DMS 273 treated with DMSO at 0.1 percent for 48 hours (cell line): Measurements from ENCODE around the gene C1QTNF12.

Experiments
- DNase-seq: peaks from one replicate; lab custom pipeline; 2025; lab: John Stamatoyannopoulos, UW

The C1QTNF12 gene

GRCh38 chr1:1240822-1241587 lies 5.5 kb downstream of the C1QTNF12 start:
- DNase-seq: no peak

- no peak for DNase-seq
Measured at GRCh38 chr1:1240348-1240732, 6.2 kb downstream of the C1QTNF12 start.

- DNase-seq: no peak
Measured at GRCh38 chr1:1239614-1240347, 6.7 kb downstream of the C1QTNF12 start.

- no peak for DNase-seq
Measured at GRCh38 chr1:1239227-1239613, 7.3 kb downstream of the C1QTNF12 start.

GRCh38 chr1:1238702-1239178 lies 7.8 kb downstream of the C1QTNF12 start:
- no peak for DNase-seq

- no peak for DNase-seq
Measured at GRCh38 chr1:1237874-1238701, 8.4 kb downstream of the C1QTNF12 start.

- no peak for DNase-seq
Measured at GRCh38 chr1:1236945-1237873, 9.3 kb downstream of the C1QTNF12 start.

- no peak for DNase-seq
Measured at GRCh38 chr1:1236176-1236763, 10.3 kb downstream of the C1QTNF12 start.

GRCh38 chr1:1235016-1235744 lies 11.3 kb downstream of the C1QTNF12 start:
- DNase-seq: no peak

- no peak for DNase-seq
Measured at GRCh38 chr1:1234180-1234808, 12.2 kb downstream of the C1QTNF12 start.

- no peak for DNase-seq
Measured at GRCh38 chr1:1233567-1233892, 13.0 kb downstream of the C1QTNF12 start.

- no peak for DNase-seq
Measured at GRCh38 chr1:1232796-1233566, 13.5 kb downstream of the C1QTNF12 start.

- no peak for DNase-seq
Measured at GRCh38 chr1:1232208-1232795, 14.2 kb downstream of the C1QTNF12 start, which contains the start of gene B3GALT6. Gene B3GALT6 (plus strand): TSS chr1:1232237. CDS start chr1:1232279, 42 bp downstream.

- peak; percentile 87 for DNase-seq
Measured at GRCh38 chr1:1231400-1232207, 14.9 kb downstream of the C1QTNF12 start, which contains the start of gene SDF4. Gene SDF4 (minus strand): TSS chr1:1232001. CDS start chr1:1228772, 3,229 bp downstream.

- no peak for DNase-seq
Measured at GRCh38 chr1:1230656-1231399, 15.7 kb downstream of the C1QTNF12 start.

- no peak for DNase-seq
Measured at GRCh38 chr1:1229770-1230169, 16.8 kb downstream of the C1QTNF12 start.
